GOT3 (cell line): ENCODE data around the gene COL2A1.

ENCODE experiments used
- DNase-seq: peaks from one replicate; lab custom pipeline; 2025; ENCODE audit warnings: mixed read lengths; lab: John Stamatoyannopoulos, UW

COL2A1 gene

DNA sequence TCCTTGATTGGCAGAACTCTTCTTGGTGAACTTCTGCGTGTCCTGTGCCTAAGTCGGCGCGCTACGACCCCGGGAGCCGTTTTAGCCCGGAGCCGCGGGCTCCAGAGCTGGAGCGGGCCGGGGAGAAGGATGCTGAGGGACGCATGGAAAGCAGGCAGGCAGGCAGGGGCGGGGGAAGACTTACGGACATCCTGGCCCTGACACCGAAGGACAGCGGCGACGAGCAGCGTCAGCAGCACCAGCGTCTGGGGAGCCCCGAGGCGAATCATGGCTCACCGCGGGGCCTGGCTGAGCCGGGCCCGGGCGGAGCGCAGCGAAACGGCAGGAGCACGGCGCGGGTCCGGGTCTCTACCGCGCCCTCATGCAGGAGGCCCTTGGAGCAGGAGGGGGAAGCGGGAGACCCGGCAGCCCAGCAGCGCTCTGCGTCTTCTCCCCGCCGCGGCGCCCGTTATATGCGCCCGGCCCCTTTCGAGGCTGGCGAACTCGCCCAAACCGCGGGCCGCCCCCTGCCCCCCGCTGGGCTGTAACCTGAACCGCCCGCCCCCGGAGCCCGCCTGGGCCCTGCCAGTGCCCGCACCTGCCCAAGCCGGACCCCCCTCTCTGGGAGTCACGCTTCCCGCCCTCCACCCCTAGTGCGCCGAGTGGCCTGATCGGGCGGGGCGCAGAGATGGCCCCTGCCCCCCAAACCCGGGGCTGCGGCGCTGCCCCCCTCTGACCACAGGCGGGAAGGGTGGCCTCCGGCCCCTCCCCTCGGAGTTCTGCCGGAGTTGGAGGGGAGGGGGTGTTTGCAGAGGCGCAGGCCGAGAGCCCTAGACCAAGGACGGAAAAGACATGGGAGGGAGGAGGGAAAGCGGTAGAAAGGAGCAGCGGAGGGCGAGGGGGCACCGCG lies at the start of gene COL2A1:
COL2A1 (minus strand) TSS at position 424 of the 889 bp plus-strand sequence; CDS start at position 269, 155 bp downstream.
- DNase-seq, result no peak

DNA sequence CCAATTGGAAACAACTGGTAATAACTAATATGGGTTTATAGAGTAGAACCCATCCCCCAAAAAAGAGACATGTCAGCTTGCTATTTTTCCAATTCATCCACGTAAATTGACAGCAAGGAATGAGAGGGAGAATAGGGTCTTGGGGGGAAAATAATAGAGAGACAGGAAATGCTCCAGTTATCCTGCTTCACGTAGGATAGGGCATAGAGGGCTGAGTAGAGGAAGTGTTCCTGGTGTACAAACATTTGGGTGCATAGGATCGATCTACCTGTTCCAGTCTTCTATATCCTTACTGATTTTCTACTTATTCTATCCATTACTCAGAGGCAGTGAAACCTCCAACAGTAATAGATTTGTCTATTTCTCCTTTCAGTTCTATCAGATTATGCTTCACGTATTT lies 49.6 kb upstream of the COL2A1 start:
- no peak for DNase-seq

GRCh38 chr12:48053122-48053521 lies 48.8 kb upstream of the COL2A1 start:
- no peak for DNase-seq

DNA sequence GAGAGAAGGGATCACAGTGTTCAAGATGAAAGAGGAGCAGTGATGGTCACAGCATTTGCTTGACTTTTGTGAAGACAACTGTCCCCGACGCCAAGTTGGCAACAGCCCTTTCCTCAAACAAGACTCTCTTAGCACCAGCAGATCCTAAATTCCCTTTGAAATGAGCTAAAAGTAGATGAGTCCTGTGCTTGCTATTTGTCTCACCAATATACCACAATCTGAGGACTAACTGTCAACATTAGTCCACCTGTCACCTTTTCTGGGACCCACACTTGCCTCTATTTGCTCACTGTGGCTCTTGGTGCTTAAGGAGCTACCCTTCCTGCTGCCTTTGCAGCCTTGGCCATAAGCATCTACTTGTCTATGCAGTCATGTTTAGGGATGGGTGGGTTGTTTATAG lies 47.4 kb upstream of the COL2A1 start:
- DNase-seq, result no peak

- DNase-seq, result no peak
These were observed 45.9 kb upstream of the COL2A1 start for GRCh38 chr12:48050174-48050573.

GRCh38 chr12:48045965-48046518 lies 41.8 kb upstream of the COL2A1 start:
- no peak for DNase-seq

- no peak for DNase-seq
These were observed 41.0 kb upstream of the COL2A1 start for GRCh38 chr12:48045061-48045846.

- DNase-seq, result no peak
These were observed 40.1 kb upstream of the COL2A1 start for GRCh38 chr12:48044396-48044795.

DNA sequence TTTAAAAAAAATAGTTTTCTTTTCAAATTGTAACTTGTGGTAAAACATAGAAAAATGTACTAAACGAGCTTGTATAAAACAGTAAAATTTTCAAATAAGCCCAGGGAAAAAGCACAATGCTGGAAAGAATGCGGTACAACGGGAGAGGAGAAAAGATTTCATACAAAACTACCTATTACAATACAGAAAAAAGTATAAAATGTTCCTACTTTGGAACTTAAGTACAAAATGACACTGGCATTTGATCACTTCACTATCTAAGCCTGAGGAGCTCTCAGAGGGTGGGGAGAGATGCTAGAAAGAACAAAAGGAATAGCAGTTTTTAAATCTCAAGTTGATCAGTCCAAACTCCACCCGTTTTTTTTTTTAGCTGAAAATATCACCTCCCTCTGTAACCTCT lies 39.5 kb upstream of the COL2A1 start:
- DNase-seq, result no peak

DNA sequence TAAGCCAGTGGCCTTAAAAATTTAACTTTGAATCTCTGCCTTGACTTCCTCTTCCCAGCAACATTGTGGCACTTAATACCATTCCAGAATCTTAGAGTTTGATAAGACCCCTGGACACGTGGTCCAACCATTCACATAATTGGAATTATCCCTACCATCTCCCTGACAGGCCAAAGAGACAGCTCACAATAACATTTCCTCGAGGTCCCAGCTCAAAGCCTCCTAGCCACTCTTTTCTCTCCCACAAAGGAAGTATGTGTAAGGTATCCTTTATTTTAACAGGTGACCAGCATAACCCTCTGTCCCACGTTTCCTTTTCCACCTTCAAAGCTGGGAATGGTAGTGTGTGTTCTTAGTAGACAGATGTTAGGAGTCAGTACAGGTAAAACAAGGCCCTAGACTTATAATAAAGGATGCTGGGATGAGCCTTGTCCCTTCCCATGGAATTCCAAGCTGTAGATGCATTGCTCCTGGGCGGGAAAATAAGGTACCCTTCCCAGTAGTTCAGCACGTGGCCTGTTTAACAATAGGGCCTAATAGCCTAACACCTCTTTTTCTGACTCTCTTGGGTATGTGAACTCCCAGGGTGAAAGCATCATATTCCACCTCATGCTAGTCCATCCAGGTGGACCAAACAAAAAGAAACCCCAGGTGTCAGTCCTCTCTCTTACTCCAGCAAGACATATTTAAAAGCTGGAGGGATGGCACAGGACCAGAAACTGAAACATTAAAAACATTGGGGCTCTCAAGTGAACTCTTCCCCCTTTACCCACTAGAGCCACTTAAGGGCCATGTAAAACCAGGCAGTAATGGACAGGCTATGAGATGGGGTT lies 37.5 kb upstream of the COL2A1 start:
- DNase-seq, result no peak

GRCh38 chr12:48040354-48040753 lies 36.1 kb upstream of the COL2A1 start:
- no peak for DNase-seq

- DNase-seq, result no peak
These were observed 34.9 kb upstream of the COL2A1 start for GRCh38 chr12:48039151-48039550.

DNA sequence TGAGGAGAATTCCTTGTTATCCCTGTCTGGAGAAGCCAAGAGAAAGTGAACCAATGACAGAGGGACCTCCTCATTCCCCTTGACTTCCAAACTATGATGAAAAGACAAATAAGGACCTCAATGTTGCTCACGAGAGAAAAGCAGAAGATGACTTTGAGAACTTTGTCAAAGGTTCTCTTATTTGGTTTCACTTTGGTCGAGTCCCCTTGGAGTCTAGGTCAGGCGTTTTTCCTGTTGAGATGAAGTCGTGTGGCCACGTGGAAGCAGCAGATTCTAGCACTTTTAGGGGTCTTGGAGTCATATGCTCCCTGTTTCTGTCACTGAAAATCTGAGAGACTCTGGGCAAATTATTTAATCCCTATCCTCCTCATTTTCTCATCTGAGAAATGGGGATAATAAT lies 33.8 kb upstream of the COL2A1 start:
- DNase-seq, result no peak

- DNase-seq, result no peak
These were observed 33.1 kb upstream of the COL2A1 start for GRCh38 chr12:48037267-48037915.

GRCh38 chr12:48036818-48037217 lies 32.5 kb upstream of the COL2A1 start:
- no peak for DNase-seq

DNA sequence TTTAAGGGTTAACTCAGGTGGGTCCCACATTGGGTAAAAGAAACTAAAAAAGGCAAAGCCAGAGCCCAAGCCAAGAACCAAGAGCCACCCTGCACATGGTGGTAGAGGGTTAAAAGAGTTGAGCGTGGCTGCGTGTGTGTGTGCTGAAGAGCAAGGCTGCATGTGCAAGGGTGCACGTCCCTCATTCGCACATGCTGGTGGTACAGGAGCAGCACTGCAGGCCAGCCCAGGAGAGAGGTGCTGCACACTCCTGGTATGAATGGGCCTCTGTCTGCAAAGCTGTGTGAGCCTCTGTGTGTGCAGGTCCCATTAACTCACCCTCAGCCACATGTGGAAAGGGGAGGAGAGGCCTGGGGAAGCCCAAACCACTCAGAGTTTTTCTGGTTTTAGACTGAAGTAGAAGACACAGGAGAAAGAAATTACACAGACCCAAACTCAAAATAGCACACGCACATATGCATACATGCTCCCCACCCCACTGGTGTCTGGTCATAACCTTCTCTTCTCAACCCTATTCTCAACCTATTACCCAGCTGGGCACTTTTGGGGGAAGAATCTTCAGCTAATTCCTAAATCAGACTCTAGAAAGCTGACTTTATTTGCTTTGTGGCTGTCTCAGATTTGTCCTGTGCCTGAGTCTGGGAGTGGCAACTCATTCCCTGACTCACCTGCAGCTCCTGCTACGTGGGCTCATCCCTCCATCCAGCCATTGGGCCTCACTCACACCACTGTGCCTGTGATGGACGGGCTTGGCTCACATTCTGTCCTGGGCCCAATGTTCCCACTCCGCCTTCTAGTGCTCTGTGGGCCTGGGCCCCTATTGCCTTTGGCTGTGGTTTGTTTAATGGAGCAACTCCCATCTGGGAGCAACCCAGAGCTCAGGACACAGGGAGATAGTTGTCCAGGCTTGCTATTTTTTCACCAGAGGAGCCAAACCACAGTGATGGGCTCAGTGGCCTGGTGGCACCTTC lies 30.8 kb upstream of the COL2A1 start:
- DNase-seq, result no peak

DNA sequence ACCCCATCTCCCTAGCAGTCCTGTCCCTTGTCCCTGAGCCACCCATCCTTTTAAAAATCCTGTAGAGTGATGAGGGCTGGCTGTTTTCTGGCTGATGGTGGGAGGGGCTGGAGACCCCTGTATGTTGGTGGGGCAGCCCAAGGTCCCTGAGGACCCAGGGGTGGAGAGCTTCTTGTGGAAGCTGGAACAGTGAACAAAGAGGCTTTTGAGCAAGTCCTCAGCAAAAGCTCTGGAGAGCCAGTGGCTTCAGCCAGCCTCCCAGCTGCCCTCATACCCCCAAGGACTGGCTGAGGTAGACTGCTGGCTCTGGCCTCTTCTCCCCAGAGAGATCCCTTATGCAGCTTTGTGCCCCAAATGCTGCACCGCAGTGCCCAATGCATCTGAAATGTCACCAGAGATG lies 29.2 kb upstream of the COL2A1 start:
- no peak for DNase-seq

GRCh38 chr12:48032597-48032996 lies 28.3 kb upstream of the COL2A1 start:
- no peak for DNase-seq

DNA sequence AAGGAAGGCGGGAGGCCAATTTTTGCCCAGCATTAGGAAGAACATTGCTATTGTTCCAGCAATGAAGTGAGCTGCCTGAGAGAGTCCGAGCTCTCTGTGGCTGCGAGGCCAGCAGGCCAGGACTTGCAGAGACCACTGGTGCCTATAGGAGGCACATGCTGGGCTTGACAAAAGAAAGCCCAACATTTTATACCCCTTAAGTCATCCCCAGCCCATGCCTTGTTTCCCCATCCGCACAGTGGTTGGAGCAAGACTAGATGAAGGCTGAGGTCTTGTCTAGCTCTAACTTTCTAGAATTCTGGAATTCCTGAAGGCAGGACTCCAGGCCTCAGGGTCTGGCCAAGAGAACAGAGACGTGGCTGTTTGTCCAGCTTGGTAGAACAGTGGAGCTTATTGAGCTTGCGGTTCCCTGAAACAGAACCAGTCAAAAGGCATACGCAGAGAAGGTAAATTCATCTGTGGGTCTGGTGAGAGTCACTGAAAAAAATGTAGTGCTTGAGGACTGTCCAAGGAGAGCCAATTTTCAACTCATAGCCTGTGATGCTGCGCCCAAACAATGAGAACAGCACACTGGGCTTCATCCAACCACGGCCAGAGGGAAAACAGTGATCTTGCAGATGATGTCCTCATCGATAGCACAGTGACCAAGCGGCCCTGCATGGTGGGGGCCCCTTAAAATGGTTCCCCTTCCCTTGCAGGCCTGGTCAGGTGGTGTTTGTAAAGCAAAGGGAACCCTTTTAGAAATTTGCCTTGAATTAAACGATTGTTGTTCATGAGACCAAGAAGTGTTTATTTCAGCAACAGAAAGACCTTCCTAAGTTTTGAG lies 27.1 kb upstream of the COL2A1 start:
- DNase-seq, result no peak
